ENCODE results near the gene SMNDC1. TPM values are rescaled to one million over a fixed set of nuclear protein-coding genes. Genes with fewer than 3 reads are reported as not detected.
"Not testable (repeated sequence)": the region's sequence is repeated elsewhere in the genome, so short reads cannot be mapped to it uniquely, and the experiment has no call there.

SMNDC1 gene
- total RNA-seq, 4 donors from 2014 or later: 9.7 to 17.0 (median 13.1) TPM

GRCh38 chr10:110254467-110254866, 50.3 kb downstream of the SMNDC1 start:
- intact Hi-C loops (cut with DNase I): no loop called here
- H3K27me3 ChIP-seq: no peaks in the 10 kb centered on the region
- H3K9me3 ChIP-seq: no peaks in the 10 kb centered on the region
- H3K4me1 ChIP-seq: peaks cover 7 to 68% (median 46%) of the 10 kb centered on the region in 4 donors
- TF ChIP-seq POLR2AphosphoS5 (IDR thresholded peaks at IDR 0.05): no peak
- TF ChIP-seq EP300 (IDR thresholded peaks at IDR 0.05): no peak
- no peak for TF ChIP-seq POLR2A (IDR thresholded peaks at IDR 0.05; ENCODE audit: low read depth)
- no peak for TF ChIP-seq CTCF (IDR thresholded peaks at IDR 0.05)
- no peak overlapping the region for H3K4me3 ChIP-seq
- peaks cover 0 to 11% (median 0%) of the 10 kb centered on the region in 4 donors for H3K36me3 ChIP-seq
- H3K27ac ChIP-seq (replicated peaks in 1 of 4): peak overlapping the region in 1 of 4 donors; percentile 15
- no peak for DNase-seq (ENCODE audit: extremely low spot score)

GRCh38 chr10:110252151-110252550, 52.6 kb downstream of the SMNDC1 start:
- intact Hi-C loops (cut with DNase I): no loop called here
- Histone ChIP-seq H3K4me3 (no peak overlapping the region), H3K36me3 (peaks cover 0 to 19% (median 0%) of the 10 kb centered on the region in 4 donors), H3K4me1 (peaks cover 4 to 56% (median 38%) of the 10 kb centered on the region in 4 donors), H3K27ac (replicated peaks in 1 of 4) (peak overlapping the region in 3 of 4 donors; percentile 7 to 40 (median 15)), H3K27me3 (no peaks in the 10 kb centered on the region), H3K9me3 (no peaks in the 10 kb centered on the region)
- whole genome bisulfite sequencing: 87% methylated on average over 1 of the region's 1 CpG
- no peak for DNase-seq (ENCODE audit: extremely low spot score)
- TF ChIP-seq CTCF (IDR thresholded peaks at IDR 0.05) (no peak), POLR2A (IDR thresholded peaks at IDR 0.05; ENCODE audit: low read depth) (no peak), POLR2AphosphoS5 (IDR thresholded peaks at IDR 0.05) (no peak), EP300 (IDR thresholded peaks at IDR 0.05) (no peak)

- Histone ChIP-seq H3K27ac (replicated peaks in 1 of 4) (peak overlapping the region in 2 of 4 donors; percentile 15 to 40), H3K4me1 (peaks cover 4 to 55% (median 39%) of the 10 kb centered on the region in 4 donors), H3K36me3 (peaks cover 0 to 23% (median under 1%) of the 10 kb centered on the region in 4 donors)
- H3K9me3 ChIP-seq; DNase-seq (ENCODE audit: extremely low spot score); H3K4me3 ChIP-seq; intact Hi-C loops (cut with DNase I); H3K27me3 ChIP-seq: not testable (repeated sequence)
- WGBS: 67% methylated on average over 1 of the region's 1 CpG
Observed at GRCh38 chr10:110251392-110251791, 53.3 kb downstream of the SMNDC1 start.

- H3K4me1 ChIP-seq: peaks cover 10 to 62% (median 49%) of the 10 kb centered on the region in 4 donors
- H3K27me3 ChIP-seq; H3K27ac ChIP-seq (replicated peaks in 1 of 4); H3K9me3 ChIP-seq; H3K4me3 ChIP-seq; DNase-seq (ENCODE audit: extremely low spot score); intact Hi-C loops (cut with DNase I): not testable (repeated sequence)
- peaks cover 0 to 26% (median 9%) of the 10 kb centered on the region in 4 donors for H3K36me3 ChIP-seq
- 83% methylated on average over 1 of the region's 1 CpG for WGBS
Observed at GRCh38 chr10:110249489-110249888, 55.2 kb downstream of the SMNDC1 start.

GRCh38 chr10:110247833-110248232, 56.9 kb downstream of the SMNDC1 start:
- intact Hi-C loops (cut with DNase I); DNase-seq (ENCODE audit: extremely low spot score): not testable (repeated sequence)
- WGBS: 72% methylated on average over 5 of the region's 5 CpGs

GRCh38 chr10:110244550-110244949, 60.2 kb downstream of the SMNDC1 start:
- peaks cover 21 to 69% (median 59%) of the 10 kb centered on the region in 4 donors for H3K4me1 ChIP-seq
- no peak for TF ChIP-seq POLR2AphosphoS5 (IDR thresholded peaks at IDR 0.05)
- no peak for TF ChIP-seq POLR2A (IDR thresholded peaks at IDR 0.05; ENCODE audit: low read depth)
- TF ChIP-seq EP300 (IDR thresholded peaks at IDR 0.05): no peak
- no peak for TF ChIP-seq CTCF (IDR thresholded peaks at IDR 0.05)
- intact Hi-C loops (cut with DNase I): no loop called here

More at GRCh38 chr10:110247833-110248232, 56.9 kb downstream of the SMNDC1 start:
- not testable (repeated sequence) for H3K4me3 ChIP-seq; H3K27ac ChIP-seq (replicated peaks in 1 of 4); H3K9me3 ChIP-seq; H3K27me3 ChIP-seq
- peaks cover 10 to 66% (median 55%) of the 10 kb centered on the region in 4 donors for H3K4me1 ChIP-seq
- H3K36me3 ChIP-seq: peaks cover 0 to 26% (median 9%) of the 10 kb centered on the region in 4 donors

More at GRCh38 chr10:110244550-110244949, 60.2 kb downstream of the SMNDC1 start:
- no peak overlapping the region for H3K4me3 ChIP-seq
- 59% methylated on average over 3 of the region's 3 CpGs for WGBS
- H3K27me3 ChIP-seq: no peaks in the 10 kb centered on the region
- no peak overlapping the region for H3K27ac ChIP-seq (replicated peaks in 1 of 4)
- no peaks in the 10 kb centered on the region for H3K9me3 ChIP-seq
- DNase-seq (ENCODE audit: extremely low spot score): no peak
- H3K36me3 ChIP-seq: peaks cover 0 to 26% (median 9%) of the 10 kb centered on the region in 4 donors

Measured in esophagus muscularis mucosa (tissue), 4 donors.